ENCODE data around the gene NUP58. TPM values are rescaled to one million over a fixed set of nuclear protein-coding genes. Genes with fewer than 3 reads are reported as not detected.
"Not testable (repeated sequence)": the region's sequence is repeated elsewhere in the genome, so short reads cannot be mapped to it uniquely, and the experiment has no call there.

Gene NUP58
- total RNA-seq, 1 donor from 2014 or later = 64.3 TPM

- Histone ChIP-seq H3K9me3 (no peaks in the 10 kb centered on the region), H3K27me3 (no peaks in the 10 kb centered on the region), H3K36me3 (no peaks in the 10 kb centered on the region), H3K4me3 (no peak overlapping the region), H3K4me1 (no peaks in the 10 kb centered on the region), H3K27ac (no peak overlapping the region)
- TF ChIP-seq POLR2A (IDR thresholded peaks at IDR 0.05) = no peak
- no peak for TF ChIP-seq POLR2AphosphoS5 (IDR thresholded peaks at IDR 0.05; ENCODE audit: insufficient read depth in 1 of 2, low read depth in 1 of 2)
- TF ChIP-seq CTCF (IDR thresholded peaks at IDR 0.05) = no peak
- no peak for DNase-seq (ENCODE audit: extremely low spot score in 2 of 2)
- intact Hi-C loops (cut with DNase I) = no loop called here
Measured at GRCh38 chr13:25353344-25353743, 51.9 kb downstream of the NUP58 start.

- no peaks in the 10 kb centered on the region for H3K4me1 ChIP-seq
- TF ChIP-seq POLR2AphosphoS5 (IDR thresholded peaks at IDR 0.05; ENCODE audit: insufficient read depth in 1 of 2, low read depth in 1 of 2) (no peak), CTCF (IDR thresholded peaks at IDR 0.05) (no peak), POLR2A (IDR thresholded peaks at IDR 0.05) (no peak)
- H3K36me3 ChIP-seq = no peaks in the 10 kb centered on the region
- no peaks in the 10 kb centered on the region for H3K9me3 ChIP-seq
- intact Hi-C loops (cut with DNase I) = no loop called here
- H3K4me3 ChIP-seq = no peak overlapping the region
- no peaks in the 10 kb centered on the region for H3K27me3 ChIP-seq
- no peak overlapping the region for H3K27ac ChIP-seq
- no peak for DNase-seq (ENCODE audit: extremely low spot score in 2 of 2)
Measured at GRCh38 chr13:25354377-25354776, 53.0 kb downstream of the NUP58 start.

- H3K27ac ChIP-seq; H3K4me3 ChIP-seq; H3K4me1 ChIP-seq; DNase-seq (ENCODE audit: extremely low spot score in 2 of 2); H3K9me3 ChIP-seq; H3K36me3 ChIP-seq; H3K27me3 ChIP-seq; intact Hi-C loops (cut with DNase I): not testable (repeated sequence)
Measured at GRCh38 chr13:25360443-25360842, 59.0 kb downstream of the NUP58 start.

GRCh38 chr13:25365720-25366235, 64.4 kb downstream of the NUP58 start:
- Histone ChIP-seq H3K27me3 (no peaks in the 10 kb centered on the region), H3K27ac (no peak overlapping the region), H3K36me3 (no peaks in the 10 kb centered on the region), H3K9me3 (no peaks in the 10 kb centered on the region), H3K4me3 (no peak overlapping the region), H3K4me1 (no peaks in the 10 kb centered on the region)
- intact Hi-C loops (cut with DNase I) = no loop called here
- TF ChIP-seq CTCF (IDR thresholded peaks at IDR 0.05) (no peak), POLR2AphosphoS5 (IDR thresholded peaks at IDR 0.05; ENCODE audit: insufficient read depth in 1 of 2, low read depth in 1 of 2) (no peak), POLR2A (IDR thresholded peaks at IDR 0.05) (no peak)
- no peak for DNase-seq (ENCODE audit: extremely low spot score in 2 of 2)

- no peak overlapping the region for H3K27ac ChIP-seq
- peak overlapping the region in 1 of 2 donors; percentile 30 for H3K4me3 ChIP-seq
Measured at GRCh38 chr13:25371158-25371874, 69.9 kb downstream of the NUP58 start.

More at GRCh38 chr13:25371158-25371874, 69.9 kb downstream of the NUP58 start:
- Histone ChIP-seq H3K36me3 (no peaks in the 10 kb centered on the region), H3K9me3 (no peaks in the 10 kb centered on the region), H3K27me3 (no peaks in the 10 kb centered on the region), H3K4me1 (peaks cover 6% of the 10 kb centered on the region)
- no peak for DNase-seq (ENCODE audit: extremely low spot score in 2 of 2)
- TF ChIP-seq POLR2A (IDR thresholded peaks at IDR 0.05) (no peak), CTCF (IDR thresholded peaks at IDR 0.05) (no peak), POLR2AphosphoS5 (IDR thresholded peaks at IDR 0.05; ENCODE audit: insufficient read depth in 1 of 2, low read depth in 1 of 2) (no peak)
- intact Hi-C loops (cut with DNase I) = no loop called here
